Astrocyte of the spinal cord (primary cell): Measurements from ENCODE around the gene ZNF70.

Experiments
- DNase-seq: peaks from one replicate; pipeline ENCODE4 v3.0.0; 2011; ENCODE audit warnings: low read depth, low spot score
- H3K4me3 ChIP-seq: 2 replicates; pipeline ENCODE4 v1.5.1; 2011; ENCODE audit warnings: low read depth, mild to moderate bottlenecking, low read length, moderate library complexity
- in situ Hi-C: cut with HindIII; loops from 2 replicates; pipeline ENCODE4 v1.10.0; 2017; ENCODE audit warnings: low sequenced_read_pairs
- TF ChIP-seq, protein P1 (sequence below): IDR thresholded peaks from 2 replicates; pipeline ENCODE4 v1.5.1; 2012; ENCODE audit warnings: low read depth, mild to moderate bottlenecking, low read length, inconsistent platforms

The ZNF70 gene

DNA sequence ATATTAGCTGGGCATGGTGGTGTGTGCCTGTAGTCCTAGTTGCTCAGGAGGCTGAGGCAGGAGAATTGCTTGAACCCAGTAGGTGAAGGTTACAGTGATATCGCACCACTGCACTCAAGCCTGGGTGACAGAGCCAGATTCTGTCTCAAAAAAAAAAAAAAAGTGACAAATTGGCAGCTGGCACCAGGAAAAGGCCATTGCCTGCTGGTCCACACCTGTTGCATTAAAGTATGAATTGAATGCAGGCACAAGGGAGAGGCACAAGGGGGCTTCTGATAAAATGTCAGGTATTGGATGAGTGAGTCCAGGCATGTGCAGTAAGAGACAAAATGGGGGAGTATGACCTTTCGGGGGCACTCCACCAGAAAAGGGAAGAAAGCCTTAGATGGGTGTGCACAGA lies 28.2 kb downstream of the ZNF70 start:
- H3K4me3 ChIP-seq, result no peak overlapping the region
- TF ChIP-seq, protein P1, sequence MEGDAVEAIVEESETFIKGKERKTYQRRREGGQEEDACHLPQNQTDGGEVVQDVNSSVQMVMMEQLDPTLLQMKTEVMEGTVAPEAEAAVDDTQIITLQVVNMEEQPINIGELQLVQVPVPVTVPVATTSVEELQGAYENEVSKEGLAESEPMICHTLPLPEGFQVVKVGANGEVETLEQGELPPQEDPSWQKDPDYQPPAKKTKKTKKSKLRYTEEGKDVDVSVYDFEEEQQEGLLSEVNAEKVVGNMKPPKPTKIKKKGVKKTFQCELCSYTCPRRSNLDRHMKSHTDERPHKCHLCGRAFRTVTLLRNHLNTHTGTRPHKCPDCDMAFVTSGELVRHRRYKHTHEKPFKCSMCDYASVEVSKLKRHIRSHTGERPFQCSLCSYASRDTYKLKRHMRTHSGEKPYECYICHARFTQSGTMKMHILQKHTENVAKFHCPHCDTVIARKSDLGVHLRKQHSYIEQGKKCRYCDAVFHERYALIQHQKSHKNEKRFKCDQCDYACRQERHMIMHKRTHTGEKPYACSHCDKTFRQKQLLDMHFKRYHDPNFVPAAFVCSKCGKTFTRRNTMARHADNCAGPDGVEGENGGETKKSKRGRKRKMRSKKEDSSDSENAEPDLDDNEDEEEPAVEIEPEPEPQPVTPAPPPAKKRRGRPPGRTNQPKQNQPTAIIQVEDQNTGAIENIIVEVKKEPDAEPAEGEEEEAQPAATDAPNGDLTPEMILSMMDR, result no peak
- DNase-seq, result no peak
- in situ Hi-C loops, result no loop called here

DNA sequence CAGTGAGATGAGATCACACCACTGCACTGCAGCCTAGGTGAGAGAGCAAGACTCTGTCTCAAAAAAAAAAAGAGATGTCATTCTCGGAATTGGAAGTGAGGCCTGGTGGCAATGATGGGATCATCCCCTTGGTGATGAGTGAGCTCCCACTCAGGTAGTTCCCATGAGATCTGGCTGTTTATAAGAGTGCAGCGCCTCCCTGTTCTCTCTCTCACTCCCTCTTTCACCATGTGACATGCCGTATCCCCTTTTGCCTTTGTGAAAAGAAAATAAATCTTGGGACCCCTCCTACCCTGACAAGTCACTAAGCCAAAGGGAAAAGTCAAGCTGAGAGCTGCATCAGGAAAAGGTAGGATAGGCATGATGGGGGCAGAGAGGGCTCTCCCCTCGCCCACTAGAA lies 28.8 kb downstream of the ZNF70 start:
- no peak overlapping the region for H3K4me3 ChIP-seq
- no peak for DNase-seq
- TF ChIP-seq, protein P1, result no peak
- in situ Hi-C loops, result no loop called here

DNA sequence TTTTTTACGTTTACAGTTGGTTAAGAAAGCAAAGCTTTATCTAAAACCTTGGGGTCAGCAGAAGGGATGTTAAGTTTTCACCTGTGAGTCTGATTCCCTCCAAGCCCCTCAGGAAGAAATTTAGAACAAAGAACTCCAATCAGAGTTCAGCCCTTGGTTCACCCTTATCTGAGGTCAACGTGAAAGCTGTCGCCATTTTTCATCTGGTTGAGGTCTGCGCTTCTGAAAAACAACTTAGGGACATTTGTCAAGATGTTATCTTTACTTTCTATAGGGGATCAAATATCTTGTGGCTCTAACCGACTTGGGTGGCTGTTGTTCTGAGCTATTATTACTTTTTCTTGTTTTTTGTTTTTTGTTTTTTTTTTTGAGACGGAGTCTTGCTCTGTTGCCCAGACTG lies 30.1 kb downstream of the ZNF70 start:
- DNase-seq, result no peak
- TF ChIP-seq, protein P1, result no peak
- no peak overlapping the region for H3K4me3 ChIP-seq
- in situ Hi-C loops, result no loop called here

DNA sequence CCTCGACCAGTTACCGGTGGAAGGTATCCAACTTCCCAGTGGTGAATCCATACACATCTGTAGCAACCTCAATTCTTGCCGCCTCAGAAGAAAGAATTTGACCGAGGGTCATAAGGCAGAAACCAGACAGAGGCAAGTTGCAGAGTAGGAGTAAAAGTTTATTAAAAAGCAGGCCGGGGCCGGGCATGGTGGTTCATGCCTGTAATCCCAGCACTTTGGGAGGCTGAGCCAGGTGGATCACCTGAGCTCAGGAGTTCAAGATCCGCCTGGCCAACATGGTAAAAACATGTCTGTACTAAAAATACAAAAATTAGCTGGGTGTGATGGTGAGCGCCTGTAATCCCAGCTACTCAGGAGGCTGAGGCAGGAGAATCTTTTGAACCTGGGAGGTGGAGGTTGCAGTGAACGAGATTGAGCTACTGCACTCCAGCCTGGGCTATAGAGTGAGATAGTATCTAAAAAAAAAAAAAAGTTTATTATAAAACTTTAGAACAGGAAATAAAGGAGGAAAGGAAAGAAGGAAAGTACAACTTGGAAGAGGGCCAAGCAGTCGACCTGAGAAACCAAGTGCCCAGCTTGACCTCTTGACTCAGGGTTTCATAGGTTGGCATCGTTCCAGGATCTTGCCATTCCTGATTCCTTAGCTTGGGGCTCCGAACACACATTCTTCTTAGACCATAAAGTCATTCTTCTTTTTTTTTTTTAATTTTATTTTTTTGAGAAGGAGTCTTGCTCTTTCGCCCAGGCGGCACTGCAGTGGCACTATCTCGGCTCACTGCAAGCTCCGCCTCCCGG lies 32.3 kb downstream of the ZNF70 start:
- DNase-seq, result no peak
- in situ Hi-C loops, result no loop called here
- H3K4me3 ChIP-seq, result no peak overlapping the region
- TF ChIP-seq, protein P1, result no peak

DNA sequence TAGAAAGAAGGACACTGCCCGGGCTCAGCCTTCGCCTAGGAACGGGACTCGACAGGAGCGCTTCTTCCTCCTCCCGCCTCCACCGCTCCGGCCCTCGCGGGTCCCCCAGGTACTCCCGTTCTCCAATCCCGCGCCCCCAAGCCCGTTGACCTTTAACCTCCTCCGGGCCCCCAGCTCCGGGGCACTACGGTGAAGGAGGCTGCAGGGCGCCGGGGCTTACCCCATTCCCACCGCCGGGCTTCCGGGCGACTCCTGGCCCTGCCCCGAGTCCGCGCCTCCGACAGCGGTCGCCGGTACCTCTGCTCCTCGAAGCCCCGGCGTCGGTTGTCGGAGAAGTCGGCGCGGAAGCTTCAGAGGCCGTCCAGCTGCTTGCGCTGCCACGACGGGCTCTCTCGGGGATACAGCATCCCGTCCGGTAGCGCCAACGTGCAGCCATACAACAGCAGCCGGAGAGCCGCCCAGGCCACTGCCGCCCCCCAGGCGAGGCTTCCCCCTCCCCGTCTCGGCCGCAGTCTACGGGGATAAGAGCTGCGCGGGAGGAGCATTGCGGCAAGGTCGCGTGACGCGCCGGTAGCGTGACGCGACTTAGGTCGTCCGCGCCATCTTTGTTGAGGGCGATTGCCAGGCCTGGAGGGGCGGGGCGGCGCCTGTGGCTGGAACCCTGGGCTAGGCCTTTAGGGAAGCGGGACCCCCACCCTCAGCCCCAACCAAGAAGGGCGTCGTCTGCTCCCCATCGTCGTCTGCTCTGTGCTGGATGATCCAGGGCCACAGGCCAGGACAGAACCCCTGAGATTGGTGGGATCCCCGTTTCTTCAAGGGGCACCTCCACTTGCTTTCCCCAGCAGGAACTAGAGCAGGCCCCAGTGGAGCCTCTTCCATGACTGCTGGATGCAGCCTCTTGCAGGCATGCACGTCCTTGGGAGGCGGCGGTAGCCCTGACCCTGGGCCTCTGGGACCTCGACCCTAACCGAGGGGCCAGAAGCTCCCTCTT lies 33.8 kb downstream of the ZNF70 start:
- H3K4me3 ChIP-seq, result peak overlapping the region; percentile 87
- DNase-seq, result peak; percentile 90
- TF ChIP-seq, protein P1, result no peak
- in situ Hi-C loops, result no loop called here

DNA sequence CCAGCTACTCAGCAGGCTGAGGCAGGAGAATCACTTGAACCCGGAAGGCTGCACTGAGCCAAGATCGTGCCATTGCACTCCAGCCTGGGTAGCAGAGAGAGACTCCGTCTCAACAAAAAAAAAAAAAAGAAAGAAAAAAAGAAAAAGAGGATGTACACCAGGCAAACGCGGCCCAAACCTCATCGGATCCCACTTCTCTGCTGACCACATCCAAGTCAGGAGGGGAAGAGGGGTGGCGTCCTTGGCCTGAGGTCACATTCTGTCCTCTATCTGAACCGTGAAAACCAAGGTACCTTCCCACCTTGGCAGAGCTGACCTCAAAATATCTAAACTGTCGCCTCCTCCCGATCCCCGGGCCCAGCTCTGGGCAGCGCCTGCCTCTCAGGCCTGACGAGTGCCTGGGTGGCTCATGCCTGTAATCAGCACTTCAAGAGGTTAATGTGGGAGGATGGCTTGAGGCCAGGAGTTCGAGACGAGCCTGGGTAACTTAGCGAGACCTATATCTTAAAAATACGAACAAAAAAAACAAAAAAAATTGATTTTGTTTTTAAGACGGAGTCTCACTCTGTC lies 35.0 kb downstream of the ZNF70 start:
- DNase-seq, result no peak
- peak overlapping the region; percentile 87 for H3K4me3 ChIP-seq
- in situ Hi-C loops, result no loop called here
- TF ChIP-seq, protein P1, result no peak
